Ascending aorta (tissue), 2 donors: ENCODE measurements around the gene RRAGA. TPM values are rescaled to one million over a fixed set of nuclear protein-coding genes. Genes with fewer than 3 reads are reported as not detected.

Experiments
- DNase-seq, 2 donors: peaks; one replicate each; pipeline ENCODE4 v3.0.0-alpha.2; 2019; ENCODE audit warnings: low spot score in 2 of 2
- H3K27ac ChIP-seq, 2 donors: fragments of 200-600 bp; sonication (generic); one replicate each; pipeline ENCODE4 v1.5.1; 2016 to 2017; ENCODE audit warnings: mild to moderate bottlenecking in 1 of 2
- H3K27me3 ChIP-seq: fragments of 200-600 bp; sonication (generic); one replicate; pipeline ENCODE4 v1.5.1; 2017
- H3K36me3 ChIP-seq, 2 donors: fragments of 200-600 bp; sonication (generic); one replicate each; pipeline ENCODE4 v1.5.1; 2016
- H3K4me1 ChIP-seq, 2 donors: fragments of 200-600 bp; sonication (generic); one replicate each; pipeline ENCODE4 v1.5.1; 2016 to 2017; ENCODE audit warnings: mild to moderate bottlenecking in 1 of 2
- H3K4me3 ChIP-seq, 2 donors: fragments of 200-600 bp; sonication (generic); one replicate each; pipeline ENCODE4 v1.5.1; 2016 to 2017; ENCODE audit warnings: mild to moderate bottlenecking in 1 of 2
- H3K9me3 ChIP-seq, 2 donors: fragments of 200-600 bp; sonication (generic); one replicate each; pipeline ENCODE4 v1.5.1; 2016
- intact Hi-C: fragments of 100-400 bp; cut with DNase I; formaldehyde crosslinking; loops from one replicate; pipeline ENCODE4 v1.15.1; 2023
- total RNA-seq: library from RNA; depleted of rRNA; stranded (reverse); fragments of >200 nt; gene quantifications from one replicate; pipeline ENCODE4 v1.1.0, GENCODE V29; 2016
- TF ChIP-seq, protein P1 (sequence below), 3 experiments: fragments of 200-600 bp in 2 of 3; fragments of 450-650 bp in 1 of 3; sonication (generic) in 2 of 3; IDR thresholded peaks; one replicate each; pipeline ENCODE4 v1.5.1; 2016 to 2019; ENCODE audit warnings: antibody characterized with exemption in 3 of 3, mild to moderate bottlenecking in 1 of 3, moderate library complexity in 1 of 3

Gene RRAGA
- total RNA-seq, 1 donor from 2014 or later = 57.3 TPM

DNA sequence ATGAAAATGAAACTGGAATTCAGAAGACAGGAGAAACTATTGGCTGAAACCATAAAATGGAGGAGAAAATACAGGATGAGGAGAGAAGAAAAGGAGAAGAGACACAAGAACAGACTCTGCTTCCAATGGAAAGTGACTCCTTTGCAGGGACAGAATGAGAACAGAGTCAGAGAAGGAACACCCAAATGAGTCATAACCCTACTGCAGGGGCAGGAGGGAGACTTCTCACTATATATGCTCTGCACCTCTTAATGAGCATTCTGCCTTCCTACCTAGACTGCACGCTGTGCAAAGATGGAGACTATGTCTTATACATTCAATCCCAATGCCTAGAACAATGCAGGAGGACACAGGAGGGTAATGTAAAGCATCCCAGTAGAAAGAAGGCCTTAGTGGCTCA lies 18.3 kb upstream of the RRAGA start:
- H3K4me1 ChIP-seq = peaks cover 0 to 4% of the 10 kb centered on the region in 2 donors
- no peaks in the 10 kb centered on the region for H3K27me3 ChIP-seq
- H3K4me3 ChIP-seq = no peak overlapping the region
- TF ChIP-seq, protein P1, sequence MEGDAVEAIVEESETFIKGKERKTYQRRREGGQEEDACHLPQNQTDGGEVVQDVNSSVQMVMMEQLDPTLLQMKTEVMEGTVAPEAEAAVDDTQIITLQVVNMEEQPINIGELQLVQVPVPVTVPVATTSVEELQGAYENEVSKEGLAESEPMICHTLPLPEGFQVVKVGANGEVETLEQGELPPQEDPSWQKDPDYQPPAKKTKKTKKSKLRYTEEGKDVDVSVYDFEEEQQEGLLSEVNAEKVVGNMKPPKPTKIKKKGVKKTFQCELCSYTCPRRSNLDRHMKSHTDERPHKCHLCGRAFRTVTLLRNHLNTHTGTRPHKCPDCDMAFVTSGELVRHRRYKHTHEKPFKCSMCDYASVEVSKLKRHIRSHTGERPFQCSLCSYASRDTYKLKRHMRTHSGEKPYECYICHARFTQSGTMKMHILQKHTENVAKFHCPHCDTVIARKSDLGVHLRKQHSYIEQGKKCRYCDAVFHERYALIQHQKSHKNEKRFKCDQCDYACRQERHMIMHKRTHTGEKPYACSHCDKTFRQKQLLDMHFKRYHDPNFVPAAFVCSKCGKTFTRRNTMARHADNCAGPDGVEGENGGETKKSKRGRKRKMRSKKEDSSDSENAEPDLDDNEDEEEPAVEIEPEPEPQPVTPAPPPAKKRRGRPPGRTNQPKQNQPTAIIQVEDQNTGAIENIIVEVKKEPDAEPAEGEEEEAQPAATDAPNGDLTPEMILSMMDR (IDR thresholded peaks at IDR 0.05) = no peak
- no peaks in the 10 kb centered on the region for H3K9me3 ChIP-seq
- H3K27ac ChIP-seq = no peak overlapping the region
- intact Hi-C loops = no loop called here
- H3K36me3 ChIP-seq = no peaks in the 10 kb centered on the region
- no peak for DNase-seq

DNA sequence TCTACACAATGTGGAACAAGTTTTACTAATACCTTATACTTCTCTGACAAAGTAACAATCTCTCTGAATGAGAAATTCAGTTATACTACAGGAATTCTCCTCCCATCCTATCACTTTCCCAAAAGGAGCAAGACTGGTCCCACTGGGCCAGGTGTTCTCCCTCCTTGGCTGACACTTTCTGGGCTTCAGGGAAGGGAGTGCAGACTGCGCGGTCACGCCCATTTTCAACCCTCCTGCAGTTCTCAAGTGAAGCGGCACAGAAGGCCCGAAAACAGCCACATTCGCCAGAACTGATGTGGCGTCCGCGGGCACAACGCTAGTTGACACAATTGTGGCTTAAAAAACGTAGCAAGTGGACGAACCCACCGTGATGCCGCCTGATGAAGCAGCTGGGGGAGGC lies 16.8 kb upstream of the RRAGA start:
- H3K27me3 ChIP-seq = no peaks in the 10 kb centered on the region
- DNase-seq = no peak
- no peaks in the 10 kb centered on the region for H3K9me3 ChIP-seq
- H3K4me3 ChIP-seq = no peak overlapping the region
- H3K4me1 ChIP-seq = peaks cover 0 to 4% of the 10 kb centered on the region in 2 donors
- intact Hi-C loops = no loop called here
- H3K36me3 ChIP-seq = no peaks in the 10 kb centered on the region
- TF ChIP-seq, protein P1 (IDR thresholded peaks at IDR 0.05) = no peak
- H3K27ac ChIP-seq = no peak overlapping the region

DNA sequence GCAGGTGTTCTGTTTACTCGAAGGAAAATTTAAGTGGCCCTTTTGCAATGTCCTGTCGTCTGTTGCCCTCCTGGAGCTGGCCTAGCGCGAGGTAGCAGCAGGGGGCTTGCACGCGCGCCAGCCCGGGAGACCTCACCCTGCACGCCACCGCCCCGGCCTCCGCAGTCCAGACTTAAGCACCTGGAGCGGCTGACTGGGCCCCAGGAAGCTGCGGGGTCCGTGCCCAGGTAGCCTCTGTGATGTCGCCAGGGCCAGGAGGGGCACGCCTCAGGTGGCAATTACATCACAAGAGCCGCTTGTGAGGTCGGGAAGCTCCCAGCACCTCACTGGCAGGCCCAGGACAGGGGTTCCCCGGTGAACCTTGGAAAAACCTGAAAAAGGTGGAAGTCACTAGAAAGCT lies 16.2 kb upstream of the RRAGA start, which contains the start of gene SAXO1:
TSS of gene SAXO1 (minus strand) at position 195 of the 400 bp plus-strand sequence. CDS start 301 bp downstream, outside the sequence.
- intact Hi-C loops = no loop called here

DNA sequence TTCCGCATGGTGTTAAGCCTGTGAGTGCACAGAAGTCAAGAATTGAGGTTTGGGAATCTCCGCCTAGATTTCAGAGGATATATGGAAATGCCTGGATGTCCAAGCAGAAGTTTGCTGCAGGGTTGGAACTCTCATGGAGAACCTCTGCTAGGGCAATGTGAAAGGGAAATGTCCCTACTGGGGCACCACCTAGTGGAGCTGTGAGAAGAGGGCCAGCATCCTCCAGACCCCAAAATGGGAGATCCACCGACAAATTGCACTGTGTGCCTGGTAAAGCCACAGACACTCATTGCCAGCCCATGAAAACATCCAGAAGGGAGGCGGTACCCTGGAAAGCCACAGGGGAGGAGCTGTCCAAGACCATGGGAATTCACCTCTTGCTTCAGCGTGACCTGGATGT lies 12.6 kb upstream of the RRAGA start:
- H3K27me3 ChIP-seq = no peaks in the 10 kb centered on the region
- no peaks in the 10 kb centered on the region for H3K9me3 ChIP-seq
- no peaks in the 10 kb centered on the region for H3K36me3 ChIP-seq
- TF ChIP-seq, protein P1 (IDR thresholded peaks at IDR 0.05) = no peak
- H3K4me3 ChIP-seq = no peak overlapping the region
- no peak overlapping the region for H3K27ac ChIP-seq
- intact Hi-C loops = no loop called here
- H3K4me1 ChIP-seq = no peaks in the 10 kb centered on the region
- no peak for DNase-seq

More for the DNA sequence above, 16.2 kb upstream of the RRAGA start, which contains the start of gene SAXO1:
- no peak for DNase-seq
- Histone ChIP-seq H3K9me3 (no peaks in the 10 kb centered on the region), H3K4me3 (no peak within 1 kb of the TSS), H3K27me3 (no peaks in the 10 kb centered on the region), H3K4me1 (peaks cover 0 to 4% of the 10 kb centered on the region in 2 donors), H3K36me3 (no peaks in the 10 kb centered on the region), H3K27ac (no peak within 1 kb of the TSS)
- TF ChIP-seq, protein P1 (IDR thresholded peaks at IDR 0.05) = no peak

DNA sequence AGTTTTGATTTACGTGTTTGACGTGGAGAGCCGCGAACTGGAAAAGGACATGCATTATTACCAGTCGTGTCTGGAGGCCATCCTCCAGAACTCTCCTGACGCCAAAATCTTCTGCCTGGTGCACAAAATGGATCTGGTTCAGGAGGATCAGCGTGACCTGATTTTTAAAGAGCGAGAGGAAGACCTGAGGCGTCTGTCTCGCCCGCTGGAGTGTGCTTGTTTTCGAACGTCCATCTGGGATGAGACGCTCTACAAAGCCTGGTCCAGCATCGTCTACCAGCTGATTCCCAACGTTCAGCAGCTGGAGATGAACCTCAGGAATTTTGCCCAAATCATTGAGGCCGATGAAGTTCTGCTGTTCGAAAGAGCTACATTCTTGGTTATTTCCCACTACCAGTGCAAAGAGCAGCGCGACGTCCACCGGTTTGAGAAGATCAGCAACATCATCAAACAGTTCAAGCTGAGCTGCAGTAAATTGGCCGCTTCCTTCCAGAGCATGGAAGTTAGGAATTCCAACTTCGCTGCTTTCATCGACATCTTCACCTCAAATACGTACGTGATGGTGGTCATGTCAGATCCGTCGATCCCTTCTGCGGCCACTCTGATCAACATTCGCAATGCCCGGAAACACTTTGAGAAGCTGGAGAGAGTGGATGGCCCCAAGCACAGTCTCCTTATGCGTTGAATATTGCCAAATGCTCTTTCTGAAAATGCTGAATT lies 850 bp downstream of the RRAGA start:
- Histone ChIP-seq H3K4me3 (peak overlapping the region; percentile 77 to 89), H3K36me3 (no peaks in the 10 kb centered on the region), H3K27me3 (no peaks in the 10 kb centered on the region), H3K27ac (peak overlapping the region; percentile 98), H3K4me1 (peaks cover 8 to 14% of the 10 kb centered on the region in 2 donors), H3K9me3 (no peaks in the 10 kb centered on the region)
- DNase-seq = no peak
- TF ChIP-seq, protein P1 (IDR thresholded peaks at IDR 0.05) = no peak
- intact Hi-C loops = loop anchor here (1.0 to 5.0 kb wide), 8 partner anchors 53 to 603 kb away; partner anchors contain the start of genes DENND4C, HAUS6, PLIN2 and RPS6
